GM06990 (cell line): Measurements from ENCODE around the gene KIF12.

Experiments used
- DNase-seq: peaks from one replicate; pipeline ENCODE4 v3.0.0-alpha.2; 2011; ENCODE audit not compliant: insufficient read length; ENCODE audit errors: extremely low read depth
- H3K27me3 ChIP-seq: replicated peaks from 2 replicates; pipeline ENCODE4 v1.6.0; 2011; ENCODE audit warnings: low read length; ENCODE audit not compliant: control insufficient read depth, insufficient read depth
- H3K36me3 ChIP-seq: 2 replicates; pipeline ENCODE4 v1.5.1; 2011; ENCODE audit warnings: low read length; ENCODE audit not compliant: control insufficient read depth, insufficient read depth
- H3K4me3 ChIP-seq: replicated peaks from 2 replicates; pipeline ENCODE4 v1.5.1; 2011; ENCODE audit warnings: low read depth, mild to moderate bottlenecking, control low read depth, low read length
- TF ChIP-seq, protein P1 (sequence below): IDR thresholded peaks from 2 replicates; pipeline ENCODE4 v1.5.1; 2011; ENCODE audit warnings: low read length, control low read depth, mild to moderate bottlenecking, inconsistent platforms; ENCODE audit not compliant: insufficient read depth, poor library complexity, severe bottlenecking

Gene KIF12

DNA sequence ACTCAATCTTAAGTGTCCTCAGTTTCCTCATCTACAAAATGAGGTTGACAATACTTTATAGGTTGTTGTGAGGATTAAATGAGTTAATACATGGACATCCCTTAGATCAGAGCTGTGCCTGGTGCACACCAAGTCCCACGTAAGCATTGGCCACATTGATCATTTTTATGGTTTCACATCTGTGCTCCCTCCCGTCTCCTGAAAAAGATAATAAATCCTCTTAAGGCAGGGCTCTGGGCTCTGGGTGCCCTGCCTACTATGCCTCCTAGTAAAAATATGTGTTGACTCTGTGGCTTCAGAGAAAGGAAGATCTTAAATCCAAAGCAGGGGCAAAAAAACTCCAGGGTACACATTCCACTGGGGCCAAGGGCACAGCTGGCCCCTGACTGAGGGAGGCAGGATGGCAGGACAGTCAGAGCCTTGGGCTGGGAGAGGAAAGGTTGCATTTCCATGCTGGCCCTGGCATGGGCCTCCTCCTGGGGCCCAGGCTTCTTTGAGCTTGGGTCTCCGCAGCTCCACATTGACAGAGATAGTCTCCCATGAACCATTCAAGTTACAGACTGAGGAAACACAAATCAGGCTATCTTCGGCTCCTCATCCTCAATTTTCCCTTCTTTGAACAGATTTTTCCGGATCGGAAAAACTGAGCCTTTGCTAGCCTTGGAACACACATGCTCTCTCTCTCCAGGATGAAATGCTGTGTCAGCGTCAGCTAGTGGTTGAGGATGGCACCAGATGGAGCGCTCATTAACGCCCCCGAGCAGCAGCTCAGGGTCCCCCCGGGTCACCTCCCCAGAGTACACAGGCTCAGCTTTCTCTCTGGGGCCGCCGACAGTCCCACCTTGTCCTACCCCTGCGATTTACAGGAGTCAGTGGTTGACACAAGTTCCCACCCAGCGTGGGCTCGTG, 22.4 kb upstream of the KIF12 start:
- DNase-seq: no peak
- TF ChIP-seq, protein P1, sequence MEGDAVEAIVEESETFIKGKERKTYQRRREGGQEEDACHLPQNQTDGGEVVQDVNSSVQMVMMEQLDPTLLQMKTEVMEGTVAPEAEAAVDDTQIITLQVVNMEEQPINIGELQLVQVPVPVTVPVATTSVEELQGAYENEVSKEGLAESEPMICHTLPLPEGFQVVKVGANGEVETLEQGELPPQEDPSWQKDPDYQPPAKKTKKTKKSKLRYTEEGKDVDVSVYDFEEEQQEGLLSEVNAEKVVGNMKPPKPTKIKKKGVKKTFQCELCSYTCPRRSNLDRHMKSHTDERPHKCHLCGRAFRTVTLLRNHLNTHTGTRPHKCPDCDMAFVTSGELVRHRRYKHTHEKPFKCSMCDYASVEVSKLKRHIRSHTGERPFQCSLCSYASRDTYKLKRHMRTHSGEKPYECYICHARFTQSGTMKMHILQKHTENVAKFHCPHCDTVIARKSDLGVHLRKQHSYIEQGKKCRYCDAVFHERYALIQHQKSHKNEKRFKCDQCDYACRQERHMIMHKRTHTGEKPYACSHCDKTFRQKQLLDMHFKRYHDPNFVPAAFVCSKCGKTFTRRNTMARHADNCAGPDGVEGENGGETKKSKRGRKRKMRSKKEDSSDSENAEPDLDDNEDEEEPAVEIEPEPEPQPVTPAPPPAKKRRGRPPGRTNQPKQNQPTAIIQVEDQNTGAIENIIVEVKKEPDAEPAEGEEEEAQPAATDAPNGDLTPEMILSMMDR: no peak
- peaks cover 2% of the 10 kb centered on the region for H3K27me3 ChIP-seq
- no peak overlapping the region for H3K4me3 ChIP-seq
- no peaks in the 10 kb centered on the region for H3K36me3 ChIP-seq

DNA sequence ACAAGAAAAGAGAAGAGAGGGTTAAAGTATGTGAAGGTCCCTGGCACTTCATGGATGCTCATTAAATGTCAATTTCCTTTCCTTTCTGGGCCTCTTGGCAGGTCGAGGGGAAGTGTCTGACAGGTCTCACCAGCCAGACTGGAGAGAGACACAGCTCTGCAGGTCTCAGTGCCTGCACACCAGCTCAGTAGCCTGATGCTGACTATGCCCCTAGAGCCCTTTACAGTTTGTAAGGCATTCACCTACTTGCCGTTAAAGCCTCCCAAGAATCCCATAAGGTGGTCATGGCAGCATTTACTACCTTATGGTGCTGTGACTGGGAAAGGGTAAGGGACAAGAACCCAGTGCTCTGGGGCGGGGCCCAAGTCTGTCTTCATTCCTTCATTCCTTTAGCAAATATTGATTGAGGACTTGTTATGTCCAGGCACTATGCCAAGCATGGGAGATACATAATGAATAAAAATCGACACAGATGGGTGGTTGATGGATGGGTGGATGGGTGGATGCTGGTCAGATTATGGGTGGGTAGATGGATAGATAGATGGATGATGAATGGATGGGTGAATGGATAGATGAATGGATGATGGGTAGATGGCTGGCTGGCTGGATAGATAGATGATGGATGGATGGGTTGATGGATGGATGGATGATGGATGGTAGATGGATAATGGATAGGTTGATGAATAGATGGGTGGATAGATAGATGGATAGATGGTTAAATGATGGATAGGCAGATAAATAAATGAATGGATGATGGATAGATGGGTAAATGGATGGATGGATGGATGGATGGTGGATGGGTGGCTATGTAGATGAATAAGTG, 21.3 kb upstream of the KIF12 start:
- Histone ChIP-seq H3K4me3 (no peak overlapping the region), H3K27me3 (peaks cover 2% of the 10 kb centered on the region), H3K36me3 (no peaks in the 10 kb centered on the region)
- TF ChIP-seq, protein P1: no peak
- DNase-seq: no peak

DNA sequence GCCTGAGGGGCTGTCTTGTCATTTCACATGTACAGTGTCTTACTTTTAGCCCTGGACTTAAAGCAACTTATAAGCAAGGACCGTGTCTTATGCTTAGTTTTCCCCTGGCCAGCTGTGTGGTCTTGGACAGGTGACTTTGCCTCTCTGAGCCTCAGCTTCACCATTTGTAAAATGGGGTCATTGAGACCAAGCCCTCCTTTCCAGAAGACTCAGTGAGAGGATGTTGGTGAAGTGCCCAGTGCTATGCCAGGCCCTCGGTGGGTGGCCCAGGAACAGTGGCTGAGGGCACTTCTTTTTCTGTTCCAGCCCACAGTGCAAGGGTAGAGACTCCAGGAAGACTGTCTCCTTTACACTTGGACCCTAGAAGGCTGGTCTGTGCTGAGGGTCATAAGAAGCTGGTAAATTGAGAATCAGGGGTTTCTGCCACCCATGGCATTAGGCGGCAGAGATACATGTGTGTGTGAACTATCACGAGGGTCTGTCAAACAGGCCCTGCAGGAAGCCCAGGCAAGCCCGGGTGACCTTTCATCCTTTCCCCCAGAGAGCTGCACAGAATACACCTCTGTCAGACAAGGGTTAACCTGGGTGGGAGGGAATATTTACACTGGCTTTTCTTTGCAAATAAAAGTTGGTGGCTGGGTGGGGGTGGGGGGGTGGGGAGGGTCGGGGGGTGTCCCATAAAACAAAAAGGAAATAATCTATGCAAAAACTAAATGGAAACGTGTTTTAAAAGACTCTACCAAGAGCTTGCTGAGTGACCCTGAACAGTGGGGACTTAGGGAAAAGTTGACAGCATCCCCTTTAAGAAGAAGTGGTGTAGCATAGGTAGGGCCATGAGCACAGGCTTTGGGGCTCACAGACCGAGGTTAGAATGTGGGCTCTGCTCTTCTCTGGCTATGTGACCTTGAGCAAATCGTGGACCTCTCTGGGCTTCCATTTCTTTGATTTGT, 20.4 kb upstream of the KIF12 start:
- Histone ChIP-seq H3K27me3 (peaks cover 2% of the 10 kb centered on the region), H3K36me3 (no peaks in the 10 kb centered on the region), H3K4me3 (no peak overlapping the region)
- DNase-seq: no peak
- TF ChIP-seq, protein P1: no peak

DNA sequence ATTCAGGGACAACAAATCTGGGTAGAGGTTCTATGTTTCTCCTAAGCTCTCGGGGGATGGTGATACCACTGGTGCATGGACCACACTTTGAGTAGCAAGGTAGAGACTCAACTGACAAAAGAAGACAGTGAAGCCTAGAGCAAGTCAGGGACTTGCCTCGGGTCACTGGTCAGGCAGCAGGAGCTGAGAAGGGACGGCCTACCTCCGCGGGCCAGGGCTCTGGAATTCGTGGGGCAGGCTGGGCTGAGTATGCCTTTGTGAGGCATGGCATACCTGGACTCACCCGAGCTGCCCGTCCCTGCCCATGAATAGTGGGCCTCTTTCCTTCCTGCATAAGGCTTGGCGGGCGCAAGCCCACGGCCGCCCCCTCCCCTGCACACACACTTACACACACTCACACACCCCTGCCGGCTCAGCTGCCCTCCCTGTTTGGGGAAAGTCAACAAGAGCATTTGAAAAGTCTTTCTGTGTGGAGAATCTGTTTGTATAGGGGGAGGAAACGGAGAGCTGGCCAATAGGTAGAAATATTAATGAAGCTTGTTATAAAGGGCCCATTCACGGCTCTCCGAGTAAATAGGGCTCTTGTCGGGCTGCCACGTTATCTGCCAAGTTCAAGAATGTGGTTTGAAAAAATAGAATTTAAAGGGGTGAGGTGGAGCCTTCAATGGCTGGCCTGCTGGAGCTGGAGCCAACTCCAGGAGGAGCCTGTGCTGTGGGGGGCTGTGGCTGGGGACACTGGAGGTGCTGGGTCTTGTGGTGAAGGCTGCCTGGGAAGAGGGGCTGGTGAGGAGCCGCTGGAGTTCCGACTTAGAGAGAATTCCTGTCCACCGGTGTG, 19.1 kb upstream of the KIF12 start:
- TF ChIP-seq, protein P1: no peak
- Histone ChIP-seq H3K4me3 (no peak overlapping the region), H3K27me3 (peaks cover 2% of the 10 kb centered on the region), H3K36me3 (no peaks in the 10 kb centered on the region)
- no peak for DNase-seq
